GM12865 (cell line): Measurements from ENCODE around the gene BHLHE40.
A peak's percentile ranks its signal among the peaks of the same experiment; 100 is the strongest.

Experiments
- DNase-seq: peaks from one replicate; pipeline ENCODE4 v3.0.0; 2010; ENCODE audit warnings: low read depth
- H3K4me3 ChIP-seq: 2 replicates; pipeline ENCODE4 v1.5.1; 2011; ENCODE audit warnings: mild to moderate bottlenecking, low read depth, low read length, control low read depth
- CTCF ChIP-seq: IDR thresholded peaks from 2 replicates; pipeline ENCODE4 v1.5.1; 2011; ENCODE audit warnings: low read length, control low read depth, low read depth, inconsistent platforms; ENCODE audit not compliant: insufficient read depth; ENCODE audit errors: missing control alignments

The BHLHE40 gene

GRCh38 chr3:4939276-4939675 is 40.0 kb upstream of the BHLHE40 start:
- DNase-seq = no peak
- TF ChIP-seq CTCF = no peak
- no peak overlapping the region for H3K4me3 ChIP-seq

- TF ChIP-seq CTCF = no peak
- DNase-seq = no peak
- H3K4me3 ChIP-seq = no peak overlapping the region
Measured at GRCh38 chr3:4940985-4941384, 38.3 kb upstream of the BHLHE40 start.

GRCh38 chr3:4943549-4943948 is 35.7 kb upstream of the BHLHE40 start:
- DNase-seq = no peak
- H3K4me3 ChIP-seq = no peak overlapping the region
- peak; percentile 12 for TF ChIP-seq CTCF

GRCh38 chr3:4945324-4945723 is 33.9 kb upstream of the BHLHE40 start:
- no peak for TF ChIP-seq CTCF
- no peak for DNase-seq
- H3K4me3 ChIP-seq = no peak overlapping the region

- no peak for TF ChIP-seq CTCF
- no peak overlapping the region for H3K4me3 ChIP-seq
- no peak for DNase-seq
Measured at GRCh38 chr3:4947028-4947427, 32.2 kb upstream of the BHLHE40 start.

- no peak for DNase-seq
- H3K4me3 ChIP-seq = no peak overlapping the region
- no peak for TF ChIP-seq CTCF
Measured at GRCh38 chr3:4948395-4948794, 30.8 kb upstream of the BHLHE40 start.

- no peak for TF ChIP-seq CTCF
- no peak overlapping the region for H3K4me3 ChIP-seq
- DNase-seq = no peak
Measured at GRCh38 chr3:4949004-4949403, 30.2 kb upstream of the BHLHE40 start.
